Urinary bladder (tissue), 4 donors: ENCODE measurements around the gene SYT12. TPM values are rescaled to one million over a fixed set of nuclear protein-coding genes. Genes with fewer than 3 reads are reported as not detected.

Source experiments
- DNase-seq: peaks from one replicate; pipeline ENCODE4 v3.0.0-alpha.2; 2015; ENCODE audit errors: extremely low spot score
- H3K27ac ChIP-seq: one replicate; pipeline ENCODE4 v1.5.1; 2013; ENCODE audit warnings: low read depth, mild to moderate bottlenecking, moderate library complexity
- H3K36me3 ChIP-seq: one replicate; pipeline ENCODE4 v1.6.1; 2013; ENCODE audit warnings: mild to moderate bottlenecking, moderate library complexity; ENCODE audit not compliant: insufficient read depth
- H3K4me1 ChIP-seq: one replicate; pipeline ENCODE4 v1.6.1; 2013; ENCODE audit warnings: mild to moderate bottlenecking, moderate library complexity; ENCODE audit not compliant: insufficient read depth
- H3K4me3 ChIP-seq: one replicate; pipeline ENCODE4 v1.5.1; 2013; ENCODE audit warnings: low read depth, low read length
- WGBS: extraction: QIAGEN DNeasy Blood & Tissue Kit; methylation state at CpG from one replicate; pipeline ENCODE4 v1.1.7; 2013; 5-methylcytosine and 5-hydroxymethylcytosine counted together
- polyA plus RNA-seq: library from polyadenylated mRNA; stranded (reverse); fragments of 200-250 nt; gene quantifications from one replicate; pipeline ENCODE4 v1.2.3, GENCODE V29; 2013
- total RNA-seq: library from RNA; depleted of rRNA; stranded (reverse); fragments of >200 nt; gene quantifications from one replicate; pipeline ENCODE4 v1.2.3, GENCODE V29; 2014
- donor health status: healthy with polysubstance abuse.
- donor health status: healthy.

The SYT12 gene
- total and polyA plus RNA-seq, 2 donors, result 0.20 to 0.26 TPM

GRCh38 chr11:67095214-67095507 lies 72.2 kb downstream of the SYT12 start:
- 93% methylated on average over 1 of the region's 1 CpG for WGBS
- Histone ChIP-seq H3K4me1 (no peaks in the 10 kb centered on the region), H3K27ac (no peak overlapping the region), H3K4me3 (no peak overlapping the region), H3K36me3 (no peaks in the 10 kb centered on the region)
- no peak for DNase-seq

GRCh38 chr11:67098799-67099429 lies 76.0 kb downstream of the SYT12 start:
- no peak for DNase-seq
- Histone ChIP-seq H3K36me3 (no peaks in the 10 kb centered on the region), H3K4me1 (no peaks in the 10 kb centered on the region), H3K27ac (no peak overlapping the region), H3K4me3 (no peak overlapping the region)
- WGBS, result 70% methylated on average over 6 of the region's 6 CpGs

DNA sequence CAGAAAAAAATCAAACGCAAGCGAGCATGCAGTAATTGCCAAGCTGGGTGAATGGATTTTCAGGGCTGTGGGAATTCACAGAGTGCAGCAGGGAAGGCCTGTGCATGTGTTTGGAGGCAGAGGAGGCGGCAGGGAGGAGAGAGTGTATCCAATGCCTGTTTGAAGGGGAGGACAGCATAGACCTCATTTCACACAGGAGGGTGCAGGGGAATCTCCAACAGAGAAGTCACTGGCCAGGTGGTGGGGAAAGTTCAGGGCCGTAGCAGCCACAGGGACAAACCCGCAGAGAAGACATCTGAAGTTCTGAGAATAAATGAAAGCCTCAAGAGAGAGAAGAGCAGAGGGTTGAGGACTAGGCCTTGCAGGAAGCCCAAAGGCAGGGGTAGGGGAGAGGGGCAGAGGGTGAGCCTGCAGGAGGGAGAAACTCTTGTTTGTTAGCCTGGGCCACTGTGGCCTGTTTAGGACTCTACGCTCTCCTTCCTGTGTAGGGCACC lies 76.9 kb downstream of the SYT12 start:
- Histone ChIP-seq H3K36me3 (no peaks in the 10 kb centered on the region), H3K4me1 (no peaks in the 10 kb centered on the region), H3K4me3 (no peak overlapping the region), H3K27ac (no peak overlapping the region)
- WGBS, result 94% methylated on average over 6 of the region's 6 CpGs
- no peak for DNase-seq

Other genes with a start within 250 kb of the SYT12 start
- 12.2 TPM for gene RCE1, start 179.7 kb upstream of the SYT12 start, total RNA-seq
- 18.7 TPM for gene RCE1, start 179.7 kb upstream of the SYT12 start, polyA plus RNA-seq
- 3.7 TPM for gene LRFN4, start 166.1 kb upstream of the SYT12 start, total RNA-seq
- gene LRFN4, start 166.1 kb upstream of the SYT12 start, polyA plus RNA-seq, result 19.1 TPM
- 3.6 TPM for gene PC, start 64.8 kb upstream of the SYT12 start, total RNA-seq
- 12.6 TPM for gene PC, start 64.8 kb upstream of the SYT12 start, polyA plus RNA-seq
- gene C11orf86, start 47.8 kb upstream of the SYT12 start, total RNA-seq, result not detected
- not detected for gene C11orf86, start 47.8 kb upstream of the SYT12 start, polyA plus RNA-seq
- gene RHOD, start 33.7 kb downstream of the SYT12 start, total RNA-seq, result 3.9 TPM
- 10.1 TPM for gene RHOD, start 33.7 kb downstream of the SYT12 start, polyA plus RNA-seq
- gene KDM2A, start 96.1 kb downstream of the SYT12 start, total RNA-seq, result 74.8 TPM
- 47.8 TPM for gene KDM2A, start 96.1 kb downstream of the SYT12 start, polyA plus RNA-seq
- 21.1 TPM for gene GRK2, start 243.3 kb downstream of the SYT12 start, total RNA-seq
- gene GRK2, start 243.3 kb downstream of the SYT12 start, polyA plus RNA-seq, result 66.3 TPM